Astrocyte (in vitro differentiated cells and primary cell): Measurements from ENCODE around the gene MAG. TPM values are rescaled to one million over a fixed set of nuclear protein-coding genes. Genes with fewer than 3 reads are reported as not detected.

Experiments
- DNase-seq: peaks from one replicate; pipeline ENCODE4 v3.0.0-alpha.2; 2010; ENCODE audit warnings: low read depth
- FAIRE-seq: peaks from 2 replicates; lab custom pipeline; 2011; peaks lifted over from hg19 to GRCh38; lab: Jason Lieb, UNC
- H2AFZ ChIP-seq: 2 replicates; pipeline ENCODE4 v1.6.0; 2012; ENCODE audit warnings: low read depth, low read length, inconsistent platforms
- H3K27ac ChIP-seq: 2 replicates; pipeline ENCODE4 v1.5.1; 2011; ENCODE audit warnings: low read depth, low read length, inconsistent platforms
- H3K27me3 ChIP-seq: 2 replicates; pipeline ENCODE4 v1.6.0; 2011; ENCODE audit warnings: low read length, inconsistent platforms; ENCODE audit not compliant: insufficient read depth
- H3K36me3 ChIP-seq: 2 replicates; pipeline ENCODE4 v1.5.1; 2011; ENCODE audit warnings: low read length, inconsistent platforms; ENCODE audit not compliant: insufficient read depth
- H3K4me1 ChIP-seq: 2 replicates; pipeline ENCODE4 v1.5.1; 2011; ENCODE audit warnings: low read length, inconsistent platforms; ENCODE audit not compliant: insufficient read depth
- H3K4me2 ChIP-seq: 2 replicates; pipeline ENCODE4 v1.6.0; 2012; ENCODE audit warnings: low read length, inconsistent platforms
- H3K4me3 ChIP-seq: 2 replicates; pipeline ENCODE4 v1.5.1; 2011; ENCODE audit warnings: low read depth, mild to moderate bottlenecking, low read length, inconsistent platforms; ENCODE audit not compliant: insufficient read depth
- H3K79me2 ChIP-seq: 2 replicates; pipeline ENCODE4 v1.6.0; 2012; ENCODE audit warnings: mild to moderate bottlenecking, low read length, inconsistent platforms; ENCODE audit not compliant: insufficient read depth
- H3K9ac ChIP-seq: 2 replicates; pipeline ENCODE4 v1.6.0; 2012; ENCODE audit warnings: mild to moderate bottlenecking, low read length, inconsistent platforms
- H3K9me3 ChIP-seq: 2 replicates; pipeline ENCODE4 v1.5.1; 2012; ENCODE audit warnings: low read depth, mild to moderate bottlenecking, low read length, inconsistent platforms; ENCODE audit not compliant: insufficient read depth
- H4K20me1 ChIP-seq: 2 replicates; pipeline ENCODE4 v1.6.0; 2012; ENCODE audit warnings: low read length, inconsistent platforms; ENCODE audit not compliant: insufficient read depth
- H3K27ac Mint-ChIP-seq: one replicate; pipeline ENCODE4 v1.8.0; 2021; ENCODE audit warnings: mild to moderate bottlenecking, mixed read lengths; ENCODE audit not compliant: unreplicated experiment
- H3K27me3 Mint-ChIP-seq: one replicate; pipeline ENCODE4 v1.8.0; 2021; ENCODE audit warnings: low read depth, mixed read lengths; ENCODE audit not compliant: unreplicated experiment
- H3K36me3 Mint-ChIP-seq: one replicate; pipeline ENCODE4 v1.8.0; 2021; ENCODE audit warnings: low read depth, mixed read lengths; ENCODE audit not compliant: unreplicated experiment
- H3K4me1 Mint-ChIP-seq: one replicate; pipeline ENCODE4 v1.8.0; 2021; ENCODE audit warnings: low read depth, mixed read lengths; ENCODE audit not compliant: unreplicated experiment
- H3K4me3 Mint-ChIP-seq: one replicate; pipeline ENCODE4 v1.8.0; 2021; ENCODE audit warnings: mild to moderate bottlenecking, moderate library complexity, mixed read lengths; ENCODE audit not compliant: unreplicated experiment
- H3K9me3 Mint-ChIP-seq: one replicate; pipeline ENCODE4 v1.8.0; 2021; ENCODE audit warnings: mild to moderate bottlenecking, mixed read lengths; ENCODE audit not compliant: unreplicated experiment
- EZH2 ChIP-seq: IDR thresholded peaks from 2 replicates; pipeline ENCODE4 v1.6.1; 2012; ENCODE audit warnings: mild to moderate bottlenecking, low read length, inconsistent platforms; ENCODE audit not compliant: insufficient read depth
- total RNA-seq: library from RNA; stranded (reverse); gene quantifications from 2 replicates; pipeline ENCODE4 v1.2.1, GENCODE V29; 2021
- TF ChIP-seq, protein P1 (sequence below): IDR thresholded peaks from 2 replicates; pipeline ENCODE4 v1.5.1; 2011; ENCODE audit warnings: low read depth, mild to moderate bottlenecking, inconsistent platforms, low read length, moderate library complexity; ENCODE audit not compliant: insufficient read depth

Gene MAG
- total RNA-seq, 1 donor from 2014 or later: not detected

DNA sequence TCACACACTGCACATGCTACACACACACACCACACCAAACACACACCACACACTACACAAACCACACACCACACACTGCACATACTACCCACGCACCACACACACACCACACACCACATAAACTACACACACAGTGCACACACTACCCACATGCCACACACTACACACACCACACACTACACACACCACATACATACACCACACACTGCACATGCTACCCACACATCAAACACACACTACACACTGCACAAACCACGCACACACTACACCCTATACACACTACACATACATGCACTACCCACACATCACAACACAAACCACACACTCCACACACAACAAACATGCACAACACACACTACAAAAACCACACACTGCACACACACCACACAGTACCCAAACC lies 6.0 kb downstream of the MAG start:
- no peak overlapping the region for H3K27ac ChIP-seq
- H3K4me3 ChIP-seq: no peak overlapping the region
- H3K9me3 ChIP-seq: peaks cover 9% of the 10 kb centered on the region
- H3K27me3 ChIP-seq: peaks cover 3% of the 10 kb centered on the region
- H2AFZ ChIP-seq: no peak overlapping the region
- no peaks in the 10 kb centered on the region for H4K20me1 ChIP-seq
- FAIRE-seq (no peak), DNase-seq (no peak)
- no peak overlapping the region for H3K4me2 ChIP-seq
- no peaks in the 10 kb centered on the region for H3K79me2 ChIP-seq
- H3K4me1 Mint-ChIP-seq: no peaks in the 10 kb centered on the region
- TF ChIP-seq, protein P1, sequence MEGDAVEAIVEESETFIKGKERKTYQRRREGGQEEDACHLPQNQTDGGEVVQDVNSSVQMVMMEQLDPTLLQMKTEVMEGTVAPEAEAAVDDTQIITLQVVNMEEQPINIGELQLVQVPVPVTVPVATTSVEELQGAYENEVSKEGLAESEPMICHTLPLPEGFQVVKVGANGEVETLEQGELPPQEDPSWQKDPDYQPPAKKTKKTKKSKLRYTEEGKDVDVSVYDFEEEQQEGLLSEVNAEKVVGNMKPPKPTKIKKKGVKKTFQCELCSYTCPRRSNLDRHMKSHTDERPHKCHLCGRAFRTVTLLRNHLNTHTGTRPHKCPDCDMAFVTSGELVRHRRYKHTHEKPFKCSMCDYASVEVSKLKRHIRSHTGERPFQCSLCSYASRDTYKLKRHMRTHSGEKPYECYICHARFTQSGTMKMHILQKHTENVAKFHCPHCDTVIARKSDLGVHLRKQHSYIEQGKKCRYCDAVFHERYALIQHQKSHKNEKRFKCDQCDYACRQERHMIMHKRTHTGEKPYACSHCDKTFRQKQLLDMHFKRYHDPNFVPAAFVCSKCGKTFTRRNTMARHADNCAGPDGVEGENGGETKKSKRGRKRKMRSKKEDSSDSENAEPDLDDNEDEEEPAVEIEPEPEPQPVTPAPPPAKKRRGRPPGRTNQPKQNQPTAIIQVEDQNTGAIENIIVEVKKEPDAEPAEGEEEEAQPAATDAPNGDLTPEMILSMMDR: no peak
- TF ChIP-seq EZH2: no peak
- no peaks in the 10 kb centered on the region for H3K9me3 Mint-ChIP-seq
- no peaks in the 10 kb centered on the region for H3K36me3 Mint-ChIP-seq
- H3K4me3 Mint-ChIP-seq: no peak overlapping the region
- no peak overlapping the region for H3K9ac ChIP-seq
- H3K36me3 ChIP-seq: no peaks in the 10 kb centered on the region
- H3K27ac Mint-ChIP-seq: no peak overlapping the region
- peaks cover 13% of the 10 kb centered on the region for H3K27me3 Mint-ChIP-seq
- no peaks in the 10 kb centered on the region for H3K4me1 ChIP-seq

- H2AFZ ChIP-seq: no peak overlapping the region
Measured at GRCh38 chr19:35298561-35298972, 6.6 kb downstream of the MAG start.

More at GRCh38 chr19:35298561-35298972, 6.6 kb downstream of the MAG start:
- no peak overlapping the region for H3K4me3 Mint-ChIP-seq
- Histone ChIP-seq H3K27me3 (no peaks in the 10 kb centered on the region), H3K4me2 (no peak overlapping the region), H3K79me2 (no peaks in the 10 kb centered on the region), H3K27ac (no peak overlapping the region), H3K36me3 (no peaks in the 10 kb centered on the region), H4K20me1 (no peaks in the 10 kb centered on the region), H3K9me3 (peaks cover 9% of the 10 kb centered on the region), H3K9ac (no peak overlapping the region), H3K4me1 (no peaks in the 10 kb centered on the region), H3K4me3 (no peak overlapping the region)
- no peaks in the 10 kb centered on the region for H3K9me3 Mint-ChIP-seq
- H3K4me1 Mint-ChIP-seq: peaks cover under 1% of the 10 kb centered on the region
- H3K27me3 Mint-ChIP-seq: peaks cover 14% of the 10 kb centered on the region
- no peak overlapping the region for H3K27ac Mint-ChIP-seq
- TF ChIP-seq EZH2: no peak
- TF ChIP-seq, protein P1: no peak
- FAIRE-seq: no peak
- H3K36me3 Mint-ChIP-seq: no peaks in the 10 kb centered on the region
- no peak for DNase-seq
